ENCODE results near the gene FLNC. TPM values are rescaled to one million over a fixed set of nuclear protein-coding genes. Genes with fewer than 3 reads are reported as not detected.
A peak's percentile ranks its signal among the peaks of the same experiment; 100 is the strongest.

The FLNC gene
- total and polyA plus RNA-seq, 11 donors = 399 to 3,687 (median 1,170) TPM

DNA sequence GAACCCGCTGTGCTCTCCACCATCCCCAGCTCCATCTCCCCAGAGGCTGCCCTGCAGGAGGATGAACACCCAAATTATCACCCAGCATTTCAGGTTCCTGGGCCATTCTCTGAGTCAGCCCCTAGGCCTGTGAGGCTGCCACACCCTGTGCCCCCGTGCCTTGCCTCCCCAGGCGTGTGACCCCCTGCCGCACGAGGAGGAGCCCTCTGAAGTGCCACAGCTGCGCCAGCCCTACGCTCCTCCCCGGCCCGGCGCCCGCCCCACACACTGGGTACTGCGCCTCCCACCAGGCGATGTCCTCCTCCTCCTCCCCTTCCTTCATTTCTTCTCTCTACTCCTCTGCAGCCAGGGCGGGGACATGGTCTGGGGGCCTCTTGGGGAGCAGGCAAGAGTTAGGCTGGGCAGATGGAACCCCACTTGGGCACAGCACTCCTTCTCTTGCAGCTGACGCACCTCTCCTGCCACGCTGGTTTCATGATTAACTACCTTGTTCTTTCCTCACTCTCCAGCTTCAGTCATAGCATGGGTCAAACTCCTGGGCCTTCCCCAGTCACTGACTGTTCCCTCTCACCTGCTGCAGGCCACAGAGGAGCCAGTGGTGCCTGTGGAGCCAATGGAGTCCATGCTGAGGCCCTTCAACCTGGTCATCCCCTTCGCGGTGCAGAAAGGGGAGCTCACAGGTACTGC is 19.7 kb downstream of the FLNC start:
- H3K9me3 ChIP-seq = no peaks in the 10 kb centered on the region
- peaks cover 4 to 100% (median 97%) of the 10 kb centered on the region in 9 donors for H3K36me3 ChIP-seq
- TF ChIP-seq CTCF (IDR thresholded peaks at IDR 0.05) (no peak), POLR2A (IDR thresholded peaks at IDR 0.05) (no peak)
- ATAC-seq (no peak), DNase-seq (no peak)
- H3K4me1 ChIP-seq = peaks cover 0 to 3% (median 0%) of the 10 kb centered on the region in 12 donors
- H3K27ac ChIP-seq = no peak overlapping the region
- no peak overlapping the region for H3K4me3 ChIP-seq
- intact Hi-C loops (cut with DNase I) = no loop called here
- no peaks in the 10 kb centered on the region for H3K27me3 ChIP-seq
- 93 to 95% (median 94%) methylated on average over 15 to 18 of the region's 18 CpGs for WGBS, 4 donors

GRCh38 chr7:128852537-128853254 is 22.5 kb downstream of the FLNC start:
- peaks cover 7 to 98% (median 94%) of the 10 kb centered on the region in 9 donors for H3K36me3 ChIP-seq
- intact Hi-C loops (cut with DNase I) = no loop called here
- peaks cover 0 to 12% (median 0%) of the 10 kb centered on the region in 12 donors for H3K4me1 ChIP-seq
- TF ChIP-seq CTCF (IDR thresholded peaks at IDR 0.05) (no peak), POLR2A (IDR thresholded peaks at IDR 0.05) (no peak)
- DNase-seq (no peak), ATAC-seq (no peak)
- no peak overlapping the region for H3K4me3 ChIP-seq
- peak overlapping the region in 1 of 12 donors; percentile 24 for H3K27ac ChIP-seq
- H3K27me3 ChIP-seq = no peaks in the 10 kb centered on the region
- no peaks in the 10 kb centered on the region for H3K9me3 ChIP-seq
- WGBS, 4 donors = 87 to 92% (median 90%) methylated on average over 22 to 28 of the region's 28 CpGs

DNA sequence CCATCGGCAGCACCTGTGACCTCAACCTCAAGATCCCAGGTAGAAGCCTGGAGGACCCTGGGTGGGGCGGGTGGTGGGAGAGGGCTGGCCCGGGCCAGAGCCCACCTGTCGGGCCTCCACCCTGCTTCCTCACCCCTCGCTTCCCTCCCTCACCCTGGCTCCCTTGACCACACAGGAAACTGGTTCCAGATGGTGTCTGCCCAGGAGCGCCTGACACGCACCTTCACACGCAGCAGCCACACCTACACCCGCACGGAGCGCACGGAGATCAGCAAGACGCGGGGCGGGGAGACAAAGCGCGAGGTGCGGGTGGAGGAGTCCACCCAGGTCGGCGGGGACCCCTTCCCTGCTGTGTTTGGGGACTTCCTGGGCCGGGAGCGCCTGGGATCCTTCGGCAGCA is 23.6 kb downstream of the FLNC start:
- Histone ChIP-seq H3K4me3 (no peak overlapping the region), H3K4me1 (peaks cover under 1 to 17% (median 4%) of the 10 kb centered on the region in 12 donors), H3K27ac (no peak overlapping the region), H3K27me3 (no peaks in the 10 kb centered on the region), H3K9me3 (no peaks in the 10 kb centered on the region), H3K36me3 (peaks cover 7 to 94% (median 84%) of the 10 kb centered on the region in 9 donors)
- WGBS, 4 donors = 86 to 90% (median 89%) methylated on average over 15 to 23 of the region's 23 CpGs
- intact Hi-C loops (cut with DNase I) = no loop called here
- DNase-seq = no peak
- ATAC-seq = no peak
- TF ChIP-seq POLR2A (IDR thresholded peaks at IDR 0.05) (no peak), CTCF (IDR thresholded peaks at IDR 0.05) (no peak)

DNA sequence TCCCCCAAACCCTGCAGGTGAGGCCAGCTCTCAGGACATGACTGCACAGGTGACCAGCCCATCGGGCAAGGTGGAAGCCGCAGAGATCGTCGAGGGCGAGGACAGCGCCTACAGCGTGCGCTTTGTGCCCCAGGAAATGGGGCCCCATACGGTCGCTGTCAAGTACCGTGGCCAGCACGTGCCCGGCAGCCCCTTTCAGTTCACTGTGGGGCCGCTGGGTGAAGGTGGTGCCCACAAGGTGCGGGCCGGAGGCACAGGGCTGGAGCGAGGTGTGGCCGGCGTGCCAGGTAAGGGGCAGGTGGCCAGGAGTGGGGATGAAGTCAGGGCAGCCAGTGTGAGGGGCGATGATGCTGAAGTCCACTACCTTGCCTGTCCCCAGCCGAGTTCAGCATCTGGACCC is 24.2 kb downstream of the FLNC start:
- DNase-seq (peak in 1 of 5 donors; percentile 65), ATAC-seq (no peak)
- 87 to 93% (median 91%) methylated on average over 18 to 21 of the region's 21 CpGs for WGBS, 4 donors
- Histone ChIP-seq H3K27ac (no peak overlapping the region), H3K4me1 (peaks cover 3 to 23% (median 10%) of the 10 kb centered on the region in 12 donors), H3K27me3 (no peaks in the 10 kb centered on the region), H3K36me3 (peaks cover 7 to 91% (median 78%) of the 10 kb centered on the region in 9 donors), H3K4me3 (no peak overlapping the region), H3K9me3 (no peaks in the 10 kb centered on the region)
- intact Hi-C loops (cut with DNase I) = no loop called here
- TF ChIP-seq CTCF (IDR thresholded peaks at IDR 0.05) (no peak), POLR2A (IDR thresholded peaks at IDR 0.05) (no peak)

Measured in heart left ventricle (tissue), 16 donors.